Lung (tissue), 12 donors: ENCODE results near the gene ITGA8. TPM values are rescaled to one million over a fixed set of nuclear protein-coding genes. Genes with fewer than 3 reads are reported as not detected.

ENCODE experiments used
- ATAC-seq: fragments of 200-7000 bp; cut with Tn5 transposase; one replicate; pipeline ENCODE4 v1.9.1; 2020; ENCODE audit warnings: moderate number of reproducible peaks; ENCODE audit not compliant: insufficient read depth, low FRiP score
- DNase-seq, 3 donors: peaks; one replicate each; pipeline ENCODE4 v3.0.0-alpha.2; 2013 to 2017
- H3K27ac ChIP-seq, 2 donors: one replicate each; pipeline ENCODE4 v1.5.1; 2013; ENCODE audit warnings: mild to moderate bottlenecking in 2 of 2, moderate library complexity in 2 of 2, control low read depth in 1 of 2, inconsistent platforms in 1 of 2, low read depth in 1 of 2, low read length in 1 of 2
- H3K27me3 ChIP-seq, 3 donors: one replicate each; pipeline ENCODE4 v1.5.1; 2013; ENCODE audit warnings: low read length in 2 of 3; ENCODE audit not compliant: control insufficient read depth in 3 of 3, insufficient read depth in 3 of 3
- H3K36me3 ChIP-seq, 4 donors: one replicate each; pipeline ENCODE4 v1.5.1; 2013; ENCODE audit warnings: low read length in 4 of 4, mild to moderate bottlenecking in 1 of 4, moderate library complexity in 1 of 4; ENCODE audit not compliant: control insufficient read depth in 4 of 4, insufficient read depth in 4 of 4
- H3K4me1 ChIP-seq, 5 donors: one replicate each; pipeline ENCODE4 v1.5.1; 2013; ENCODE audit warnings: low read length in 5 of 5, mild to moderate bottlenecking in 2 of 5, moderate library complexity in 1 of 5; ENCODE audit not compliant: control insufficient read depth in 5 of 5, insufficient read depth in 5 of 5
- H3K4me3 ChIP-seq: one replicate; pipeline ENCODE4 v1.5.1; 2013; ENCODE audit warnings: mild to moderate bottlenecking, control low read depth, moderate library complexity
- H3K9ac ChIP-seq, 2 donors: one replicate each; pipeline ENCODE4 v1.5.1; 2013; ENCODE audit warnings: low read length in 2 of 2, control low read depth in 1 of 2; ENCODE audit not compliant: insufficient read depth in 1 of 2
- H3K9me3 ChIP-seq, 4 donors: one replicate each; pipeline ENCODE4 v1.5.1; 2013; ENCODE audit warnings: low read length in 3 of 4, mild to moderate bottlenecking in 1 of 4, moderate library complexity in 1 of 4; ENCODE audit not compliant: control insufficient read depth in 4 of 4, insufficient read depth in 3 of 4
- CTCF ChIP-seq: IDR thresholded peaks from 2 replicates; pipeline ENCODE4 v1.5.1; 2012; ENCODE audit warnings: mild to moderate bottlenecking; ENCODE audit errors: control extremely low read depth, extremely low read depth
- WGBS, 2 donors: extraction: QIAGEN DNeasy Blood & Tissue Kit; methylation state at CpG; one replicate each; pipeline ENCODE4 v1.1.7; 2013; 5-methylcytosine and 5-hydroxymethylcytosine counted together
- polyA plus RNA-seq, 2 donors: library from polyadenylated mRNA; stranded (reverse); fragments of 200-250 nt; gene quantifications; one replicate each; pipeline ENCODE4 v1.2.1, GENCODE V29; 2013
- total RNA-seq, 2 donors: library from RNA; depleted of rRNA in 1 of 2; stranded (reverse); fragments of >200 nt in 1 of 2; gene quantifications; one replicate each; pipeline ENCODE4 v1.2.1, GENCODE V29; 2014 to 2021
- donor health status: control.
- donor health status: control.
- donor health status: Bipolar disorder and iron deficiency.
- donor health status: healthy.
- donor health status: DM: yes; HTN: yes; CAD: no.

ITGA8 gene
- total and polyA plus RNA-seq, 4 donors = 3.9 to 124 (median 13.6) TPM

- Histone ChIP-seq H3K9ac (no peak overlapping the region), H3K27me3 (no peaks in the 10 kb centered on the region), H3K4me3 (no peak overlapping the region), H3K9me3 (peaks cover 0 to 10% (median under 1%) of the 10 kb centered on the region in 4 donors), H3K27ac (no peak overlapping the region), H3K36me3 (peaks cover 0 to 32% (median 12%) of the 10 kb centered on the region in 4 donors), H3K4me1 (no peaks in the 10 kb centered on the region)
- WGBS, 2 donors = 91 to 93% methylated on average over 2 of the region's 2 CpGs
- DNase-seq (no peak), ATAC-seq (no peak)
- TF ChIP-seq CTCF = no peak
These were observed 174.5 kb downstream of the ITGA8 start for GRCh38 chr10:15545266-15545665.

- 95 to 97% methylated on average over 1 of the region's 1 CpG for WGBS, 2 donors
- Histone ChIP-seq H3K27ac (no peak overlapping the region), H3K9me3 (peaks cover 0 to 9% (median under 1%) of the 10 kb centered on the region in 4 donors), H3K9ac (no peak overlapping the region), H3K4me3 (no peak overlapping the region), H3K4me1 (no peaks in the 10 kb centered on the region), H3K36me3 (peaks cover 0 to 32% (median 10%) of the 10 kb centered on the region in 4 donors), H3K27me3 (no peaks in the 10 kb centered on the region)
- TF ChIP-seq CTCF = no peak
- ATAC-seq = no peak
- no peak for DNase-seq
These were observed 175.7 kb downstream of the ITGA8 start for GRCh38 chr10:15543994-15544393.

GRCh38 chr10:15542817-15543216 lies 176.9 kb downstream of the ITGA8 start:
- ATAC-seq = no peak
- no peak overlapping the region for H3K4me3 ChIP-seq

More at GRCh38 chr10:15542817-15543216, 176.9 kb downstream of the ITGA8 start:
- no peak for DNase-seq
- no peak overlapping the region for H3K27ac ChIP-seq
- peaks cover 0 to 26% (median 10%) of the 10 kb centered on the region in 4 donors for H3K36me3 ChIP-seq
- WGBS, 2 donors = 94% methylated on average over 3 of the region's 3 CpGs
- H3K9me3 ChIP-seq = peaks cover 0 to 9% (median under 1%) of the 10 kb centered on the region in 4 donors
- TF ChIP-seq CTCF = no peak
- no peak overlapping the region for H3K9ac ChIP-seq
- no peaks in the 10 kb centered on the region for H3K27me3 ChIP-seq
- H3K4me1 ChIP-seq = no peaks in the 10 kb centered on the region
